HG03521 (cell line): ENCODE data around the gene SPATA13.

Experiments
- ATAC-seq: cut with Tn5 transposase; IDR thresholded peaks from one replicate; pipeline ENCODE4 v1.9.1; 2021; ENCODE audit warnings: mild to moderate bottlenecking, moderate library complexity; ENCODE audit not compliant: unreplicated experiment

The SPATA13 gene

DNA sequence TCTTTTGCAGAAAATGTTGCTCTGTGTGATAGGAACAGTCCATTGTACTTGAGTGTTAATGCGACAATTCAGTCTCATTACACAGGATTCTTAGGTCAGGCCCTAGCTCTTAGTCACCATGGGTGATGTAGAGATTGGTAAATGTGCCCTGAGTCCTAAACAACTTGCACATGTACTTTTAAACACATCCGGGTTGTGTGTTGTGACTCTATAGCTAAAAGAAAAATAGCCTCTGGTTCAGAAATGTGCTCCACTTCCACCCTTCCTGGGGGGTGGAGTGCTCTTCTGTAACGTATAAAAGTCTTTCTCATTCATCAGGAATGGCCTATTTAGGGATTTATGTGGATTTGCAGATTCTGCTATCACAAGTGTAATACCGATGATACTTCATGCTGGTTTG, 5.2 kb downstream of the SPATA13 start:
- no peak for ATAC-seq

DNA sequence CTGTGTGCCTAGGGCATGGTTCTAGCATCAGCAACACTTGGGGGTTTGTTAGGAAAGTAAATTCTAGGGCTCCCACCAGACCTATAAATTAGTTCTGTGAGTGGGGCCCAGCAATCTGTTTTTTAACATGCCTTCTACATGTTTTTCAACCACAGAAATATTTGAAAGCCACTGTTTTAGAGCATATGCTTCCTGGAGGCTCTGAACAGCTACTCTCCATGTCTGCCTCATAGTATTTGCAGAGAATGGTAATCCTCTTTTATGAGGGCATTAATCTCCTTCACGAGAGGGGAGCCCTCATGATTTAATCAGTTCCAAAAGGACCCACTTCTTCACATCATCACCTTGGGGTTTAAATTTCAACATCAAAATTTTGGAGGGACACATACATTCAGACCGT, 6.0 kb downstream of the SPATA13 start:
- no peak for ATAC-seq

DNA sequence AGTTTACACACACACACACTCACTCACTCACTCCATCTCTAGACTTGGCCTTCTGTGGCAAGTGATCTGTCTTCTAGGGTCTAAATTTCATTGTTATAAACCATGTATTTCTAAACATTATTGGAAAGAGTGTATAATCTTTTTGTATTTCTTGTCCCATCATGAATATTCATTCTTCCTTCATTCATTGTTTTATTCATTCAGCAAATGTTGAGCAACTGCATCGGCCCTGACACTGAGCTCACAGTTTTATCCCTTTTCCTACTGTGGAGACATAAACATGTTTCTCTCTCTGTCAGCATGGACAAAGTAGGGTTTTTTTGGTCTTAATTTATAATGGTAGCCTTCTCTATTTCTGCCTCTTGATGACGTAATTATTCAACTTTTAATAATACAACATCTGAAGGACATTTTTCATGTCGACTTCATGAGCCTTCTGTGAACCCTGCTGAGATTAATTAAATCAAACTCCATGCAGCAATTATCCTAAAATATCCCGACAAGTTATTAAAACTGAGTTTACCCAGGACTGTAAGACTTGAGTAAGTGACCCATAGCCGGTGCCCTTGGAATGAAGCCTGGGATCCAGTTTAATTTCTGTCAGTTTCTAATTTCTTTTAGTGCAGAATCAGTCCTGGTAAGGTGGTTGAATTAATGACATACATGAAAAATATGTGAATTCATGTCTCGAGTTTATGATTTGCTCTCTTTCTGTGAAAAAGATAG, 7.3 kb downstream of the SPATA13 start:
- ATAC-seq = no peak

DNA sequence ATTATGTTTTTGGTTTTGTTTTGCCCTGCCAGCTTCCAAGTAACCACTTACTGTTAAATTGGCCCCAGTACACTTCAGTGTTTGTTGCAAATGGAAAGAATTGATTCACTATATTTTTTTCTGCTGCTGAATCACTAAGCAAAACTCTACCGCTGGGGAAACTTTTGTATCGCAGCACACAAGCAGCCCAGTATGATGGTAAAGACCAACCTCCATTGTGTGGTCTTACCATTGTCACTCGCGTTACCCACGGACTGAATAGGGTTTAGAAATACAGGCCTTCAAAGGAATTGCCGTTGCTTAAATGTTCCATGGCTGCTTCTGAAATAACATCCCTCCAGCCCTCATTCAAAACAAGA, 7.9 kb downstream of the SPATA13 start:
- ATAC-seq = no peak

DNA sequence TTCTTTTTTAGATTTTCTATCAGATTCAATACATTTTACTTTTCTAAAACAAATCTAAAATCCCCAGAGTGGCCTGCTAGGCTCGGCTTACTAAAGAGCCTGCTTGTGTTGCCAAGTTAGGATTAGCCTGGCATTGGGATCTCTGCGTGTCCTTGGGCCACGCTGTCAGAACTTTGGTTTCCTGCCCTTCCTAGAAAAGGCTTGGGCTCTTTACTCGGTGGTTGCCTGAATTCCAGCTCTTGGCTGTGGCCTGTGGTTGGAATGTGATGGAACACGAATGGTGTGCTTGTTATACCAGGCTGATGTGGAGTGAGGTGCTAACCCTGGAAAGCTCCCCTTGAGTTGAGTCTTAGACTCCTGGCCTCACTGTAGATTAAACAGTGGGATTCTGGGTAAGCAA, 8.5 kb downstream of the SPATA13 start:
- no peak for ATAC-seq

DNA sequence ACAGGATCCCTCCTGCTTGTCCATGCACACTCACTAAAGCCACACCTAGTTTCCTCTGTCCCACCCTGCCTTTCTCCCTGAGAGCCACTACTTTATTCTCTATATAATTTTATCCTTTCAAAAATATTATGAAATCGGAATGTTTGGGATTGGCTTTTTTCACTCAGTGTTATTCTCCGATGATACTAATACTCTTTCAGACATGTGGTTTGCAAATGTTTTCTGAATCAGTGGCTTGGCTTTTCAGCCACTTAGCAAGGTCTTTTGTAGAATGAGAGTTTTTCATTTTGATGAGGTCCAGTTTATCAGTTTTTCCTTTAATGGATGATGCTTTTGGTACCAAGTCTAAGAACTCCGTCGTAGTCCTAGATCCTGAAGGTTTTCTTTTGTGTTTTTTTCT, 11.6 kb downstream of the SPATA13 start:
- no peak for ATAC-seq

DNA sequence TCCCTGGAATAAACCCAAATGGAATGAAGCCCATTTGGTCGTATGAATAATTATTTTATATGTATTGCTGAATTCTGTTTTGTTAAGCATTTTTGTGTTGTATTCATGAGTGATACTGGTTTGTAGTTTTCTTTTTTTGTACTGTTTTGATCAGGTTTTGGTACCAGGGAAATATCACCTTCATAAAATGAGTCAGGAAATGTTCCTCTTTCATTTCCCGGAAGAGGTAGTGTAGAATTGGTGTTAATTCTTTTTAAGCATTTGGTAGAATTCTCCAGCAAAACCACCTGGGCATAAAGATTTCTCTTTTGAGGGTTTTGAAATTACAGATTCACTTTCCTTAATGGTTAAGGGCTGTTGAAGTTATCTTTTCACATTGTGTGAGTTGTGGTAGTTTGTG, 13.3 kb downstream of the SPATA13 start:
- no peak for ATAC-seq

DNA sequence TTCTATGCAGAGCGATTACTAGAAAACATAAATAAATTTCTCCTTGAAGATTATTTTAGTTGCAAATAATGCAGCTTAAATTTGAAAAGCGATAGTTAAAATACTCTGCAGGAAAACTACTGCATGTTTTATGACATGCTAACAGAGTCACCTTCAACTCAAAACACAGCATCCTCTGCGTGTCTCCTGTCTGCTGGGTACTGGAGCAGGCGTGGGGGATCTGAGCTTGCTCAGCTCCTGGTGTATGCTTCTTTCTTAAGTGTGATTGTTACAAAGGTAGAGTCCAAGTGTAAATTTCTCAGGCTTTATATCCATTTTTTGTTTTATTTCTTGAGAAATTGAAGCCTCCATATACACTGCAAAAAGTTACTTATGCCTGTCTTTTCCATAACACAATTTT, 15.3 kb downstream of the SPATA13 start:
- no peak for ATAC-seq

DNA sequence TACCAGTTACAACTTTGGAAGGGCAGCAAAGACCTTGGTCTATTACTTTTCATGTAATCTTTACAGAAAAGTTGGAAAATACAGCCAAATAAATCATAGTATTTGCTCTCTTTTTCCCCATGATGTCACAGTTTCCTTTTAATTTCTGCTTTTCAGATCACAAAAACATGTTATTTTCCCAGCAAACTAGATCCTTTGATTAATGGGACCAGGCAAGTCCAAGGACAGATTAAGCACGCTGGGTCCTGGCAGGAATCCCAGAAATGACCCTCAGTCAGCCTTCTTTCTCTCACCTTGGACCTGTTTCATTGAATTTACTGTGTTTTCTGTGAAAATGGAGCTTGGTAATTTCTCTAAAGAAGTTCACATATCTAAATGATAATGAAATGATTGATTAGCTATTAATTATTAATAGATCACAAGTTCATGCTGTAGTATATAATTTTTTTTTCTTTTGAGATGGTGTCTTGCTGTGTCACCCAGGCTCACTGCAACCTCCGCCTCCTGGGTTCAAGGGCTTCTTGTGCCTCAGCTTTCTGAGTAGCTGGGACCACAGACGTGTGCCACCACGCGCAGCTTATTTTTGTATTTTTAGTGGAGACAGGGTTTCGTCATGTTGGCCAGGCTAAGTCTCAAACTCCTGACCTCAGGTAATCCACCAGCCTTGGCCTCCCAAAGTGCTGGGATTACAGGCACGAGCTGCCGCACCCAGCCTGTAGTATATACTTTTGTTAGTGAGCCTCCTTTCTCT, 16.0 kb downstream of the SPATA13 start:
- ATAC-seq = no peak

DNA sequence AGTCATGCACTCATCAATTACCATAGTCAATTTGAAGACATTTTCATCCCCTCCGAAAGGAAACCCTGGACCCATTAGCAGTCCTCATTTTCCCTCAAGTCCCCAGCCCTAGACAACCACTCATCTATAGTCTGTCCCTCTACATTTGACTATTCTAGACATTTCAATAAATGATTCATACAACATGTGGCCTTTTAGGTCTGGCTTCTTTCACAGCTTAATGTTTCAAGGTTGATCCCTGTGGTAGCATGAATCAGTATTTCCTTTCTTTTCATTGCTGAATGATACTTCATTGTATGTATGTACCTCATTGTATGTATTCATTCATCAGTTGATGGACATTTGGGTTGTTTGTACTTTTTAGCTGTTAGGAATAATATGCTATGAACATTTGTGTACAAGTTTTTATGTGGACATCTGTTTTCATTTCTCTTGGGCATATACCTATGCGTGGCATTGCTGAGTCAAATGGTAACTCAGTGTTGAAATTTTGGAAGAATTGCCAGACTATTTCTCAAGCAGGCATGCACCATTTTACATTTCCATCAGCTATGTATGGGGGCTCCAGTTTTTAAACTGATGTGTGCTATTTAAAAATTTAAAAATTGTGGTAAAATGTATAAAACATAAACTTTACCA, 18.4 kb downstream of the SPATA13 start:
- no peak for ATAC-seq

DNA sequence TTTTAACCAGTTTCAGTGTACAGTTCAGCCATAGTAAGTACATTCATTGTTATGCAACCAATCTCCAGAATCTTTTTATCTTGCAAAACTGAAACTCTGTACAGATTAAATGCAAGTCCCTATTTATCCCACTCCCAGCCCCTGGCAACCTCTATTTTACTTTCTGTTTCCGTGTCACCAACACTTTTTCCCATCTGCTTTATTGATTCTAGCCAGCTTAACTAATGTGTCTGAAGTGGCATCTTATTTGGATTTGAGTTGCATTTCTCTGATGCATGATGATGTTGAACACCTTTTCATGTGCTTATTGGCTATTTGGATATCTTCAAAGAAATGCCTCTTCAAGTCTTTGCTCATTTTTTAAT, 18.9 kb downstream of the SPATA13 start:
- no peak for ATAC-seq

DNA sequence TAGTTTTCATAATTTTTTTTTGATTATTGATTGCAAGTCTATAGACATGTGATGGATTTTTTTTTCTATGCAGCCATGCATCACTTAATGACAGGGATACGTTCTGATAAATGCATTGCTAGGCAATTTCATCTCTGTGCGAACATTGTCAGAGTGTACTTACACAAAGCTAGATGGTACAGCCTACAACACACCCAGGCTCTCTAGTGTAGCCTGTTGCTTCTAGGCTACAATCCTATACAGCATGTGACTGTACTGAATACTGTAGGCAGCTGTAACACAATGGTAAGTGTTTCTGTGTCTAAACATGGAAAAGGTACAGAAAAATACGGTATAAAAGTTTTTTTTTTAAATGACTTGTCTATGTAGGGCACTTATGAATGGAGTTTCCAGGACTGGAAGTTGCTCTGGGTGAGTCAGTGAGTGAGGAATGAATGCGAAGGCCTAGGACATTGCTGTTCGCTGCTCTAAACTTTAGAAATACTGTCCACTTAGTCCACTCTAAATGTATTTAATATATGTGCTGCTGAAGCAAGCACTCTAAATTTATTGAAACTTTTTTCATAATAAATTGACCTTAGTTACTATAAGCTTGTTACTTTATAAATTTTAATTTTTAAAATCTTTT, 20.3 kb downstream of the SPATA13 start:
- no peak for ATAC-seq

DNA sequence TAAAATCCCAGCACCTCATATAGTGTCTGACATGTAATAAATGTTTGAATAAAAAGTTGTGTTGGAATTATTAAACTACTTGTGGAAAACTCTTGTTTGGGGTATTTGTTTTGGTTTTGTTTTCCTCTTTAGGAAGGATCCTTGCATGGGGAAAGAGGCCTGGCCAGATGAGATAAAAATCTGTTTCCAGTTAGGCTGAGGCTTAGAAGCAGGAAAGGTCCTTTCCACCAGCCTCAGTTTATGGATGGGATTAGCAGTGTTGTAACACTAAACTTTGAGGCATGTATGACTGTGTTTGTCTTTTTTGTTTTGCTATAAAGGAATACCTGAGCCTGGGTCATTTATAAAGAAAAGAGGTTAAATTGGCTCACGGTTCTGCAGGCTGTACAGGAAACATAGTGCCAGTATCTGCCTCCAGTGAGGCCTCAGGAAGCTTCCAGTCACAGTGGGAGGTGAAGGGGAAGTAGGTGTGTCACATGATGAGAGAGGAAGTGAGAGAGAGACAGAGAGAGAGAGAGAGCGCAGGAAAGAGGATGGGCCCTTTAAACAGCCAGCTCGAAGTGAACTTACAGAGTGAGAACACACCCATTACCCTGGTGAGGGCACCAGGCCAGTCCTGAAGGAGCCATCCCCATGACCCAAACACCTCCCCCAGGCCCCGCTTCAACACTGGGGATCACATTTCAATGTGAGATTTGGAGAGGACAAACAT, 21.6 kb downstream of the SPATA13 start:
- no peak for ATAC-seq

DNA sequence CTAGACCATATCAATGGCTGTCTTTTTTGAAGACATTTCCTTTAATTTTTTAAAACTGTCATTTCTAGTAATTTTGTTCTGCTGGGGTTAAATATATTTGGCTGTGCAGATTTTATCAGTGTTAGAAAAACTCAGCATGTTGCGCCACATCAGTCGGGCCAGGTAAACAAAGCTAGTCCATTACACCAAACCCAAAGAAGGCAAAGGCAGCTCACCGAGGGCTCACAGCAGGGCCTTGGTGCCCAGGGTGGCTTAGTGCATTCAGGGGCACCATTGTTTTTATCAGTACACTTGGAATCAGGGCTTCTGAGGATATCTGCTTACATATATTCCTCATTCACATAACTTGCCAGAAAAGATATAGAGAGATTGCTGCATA, 22.2 kb downstream of the SPATA13 start:
- ATAC-seq = no peak

DNA sequence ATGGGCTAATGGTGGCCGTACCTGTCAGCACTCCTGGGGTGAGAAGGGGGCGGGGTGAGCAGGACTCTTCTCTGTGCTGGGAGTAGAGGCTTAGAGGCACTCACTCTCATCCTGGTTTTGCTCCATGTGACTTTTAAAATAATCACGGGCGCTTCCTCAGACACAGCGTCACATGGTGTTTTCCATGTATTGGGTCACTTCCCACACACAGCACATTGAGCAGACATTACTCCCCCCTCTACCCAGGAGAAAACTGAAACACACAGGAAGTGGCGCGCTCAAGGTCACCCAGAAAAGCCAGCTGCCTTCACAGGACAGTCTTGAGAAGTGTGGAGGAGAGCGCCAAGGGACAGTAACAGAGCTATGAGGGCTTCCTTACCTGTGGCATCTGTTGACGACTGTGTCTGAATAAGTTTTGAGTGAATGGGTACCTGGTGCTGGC, 23.2 kb downstream of the SPATA13 start:
- no peak for ATAC-seq

DNA sequence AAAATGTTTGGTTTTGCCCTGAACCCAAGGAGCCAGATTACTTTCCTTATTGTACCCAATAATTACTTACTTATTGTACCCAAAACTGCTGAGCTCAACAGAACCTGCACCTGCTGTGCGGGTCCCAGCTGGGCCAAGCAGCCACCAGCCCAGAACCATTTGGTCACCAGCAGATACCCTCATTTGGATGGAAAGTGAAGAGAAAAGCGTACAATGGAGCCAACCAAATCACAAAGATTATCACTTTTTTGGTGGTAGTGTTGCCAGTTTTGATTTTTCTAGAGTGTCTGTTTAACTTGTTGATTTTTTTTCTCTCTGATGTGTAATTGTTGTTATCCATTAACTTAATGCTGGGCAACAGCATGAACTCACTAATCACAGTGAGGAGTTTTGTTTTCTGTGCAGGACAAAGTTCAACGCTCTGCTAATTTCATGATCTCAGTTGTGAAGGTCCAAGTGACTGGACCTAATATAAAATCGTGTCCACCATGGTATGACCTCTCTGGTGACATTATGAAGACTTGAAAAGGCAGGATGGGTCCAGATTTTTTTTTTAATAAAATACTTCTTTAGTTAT, 23.8 kb downstream of the SPATA13 start:
- no peak for ATAC-seq

DNA sequence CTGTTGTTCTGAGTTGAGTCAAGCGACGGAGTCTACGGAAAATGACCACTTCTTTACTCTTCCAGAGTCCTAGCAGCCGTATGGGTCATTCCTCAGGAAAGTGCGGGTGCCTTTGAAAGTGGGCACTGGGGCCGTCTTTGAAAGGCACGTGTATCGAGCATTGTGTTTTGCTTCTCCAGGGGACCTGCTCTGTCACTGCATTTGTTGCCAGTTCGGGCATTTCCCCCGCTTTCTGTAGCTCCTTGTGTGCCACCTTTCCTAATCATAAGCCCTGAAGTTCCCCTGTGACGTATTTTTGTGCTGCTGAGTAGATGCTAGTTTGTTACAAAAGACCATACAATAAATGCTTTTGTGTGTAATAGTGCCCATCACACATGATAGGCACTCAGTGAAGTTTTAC, 24.4 kb downstream of the SPATA13 start:
- ATAC-seq = no peak

DNA sequence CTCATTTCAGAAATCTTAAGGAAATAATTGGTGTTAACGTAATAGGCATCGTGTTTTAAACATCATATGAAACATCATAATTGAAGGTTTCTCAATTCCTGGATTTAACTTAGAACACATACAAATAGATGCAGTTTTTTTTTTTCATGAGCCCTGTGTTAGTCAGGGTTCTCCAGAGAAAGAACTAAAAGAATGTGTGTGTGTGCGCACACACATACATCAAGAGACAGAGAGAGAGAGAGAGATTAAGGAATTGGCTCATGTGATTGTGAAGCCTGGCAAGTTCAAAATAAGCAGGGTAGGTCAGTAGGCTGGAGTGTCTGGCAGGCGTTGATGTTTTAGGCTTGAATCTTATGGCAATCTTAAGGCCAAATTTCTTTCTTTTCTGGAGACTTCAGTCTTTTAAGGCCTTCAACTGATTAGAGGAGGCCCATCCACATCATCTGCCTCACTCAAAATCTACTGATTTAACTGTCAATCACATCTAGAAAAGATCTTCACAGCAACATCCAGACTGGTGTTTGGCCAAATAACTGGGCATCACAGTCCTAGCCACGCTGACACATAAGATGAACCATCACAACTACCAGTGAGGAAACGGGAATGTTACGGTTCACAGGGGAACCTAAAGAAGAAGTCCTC, 25.2 kb downstream of the SPATA13 start:
- no peak for ATAC-seq

DNA sequence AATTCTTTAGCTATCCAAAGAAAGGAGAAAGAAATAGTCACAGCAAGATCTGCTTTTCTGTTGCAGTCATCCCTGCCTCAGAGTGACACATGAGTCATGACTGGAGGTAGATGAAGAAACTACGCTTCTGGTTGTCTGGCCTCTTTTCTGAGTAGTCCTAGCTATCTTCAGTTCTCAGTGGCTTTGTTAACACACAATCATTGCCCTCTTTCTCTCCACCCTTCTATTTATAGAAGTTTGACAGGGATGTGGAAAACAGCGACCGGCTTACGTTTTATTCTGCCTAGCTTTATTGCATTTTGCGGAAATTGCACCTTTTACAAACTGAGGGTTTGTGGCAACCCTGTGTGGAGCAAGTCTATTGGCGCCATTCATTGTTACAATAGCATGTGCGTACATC, 26.7 kb downstream of the SPATA13 start:
- ATAC-seq = no peak

DNA sequence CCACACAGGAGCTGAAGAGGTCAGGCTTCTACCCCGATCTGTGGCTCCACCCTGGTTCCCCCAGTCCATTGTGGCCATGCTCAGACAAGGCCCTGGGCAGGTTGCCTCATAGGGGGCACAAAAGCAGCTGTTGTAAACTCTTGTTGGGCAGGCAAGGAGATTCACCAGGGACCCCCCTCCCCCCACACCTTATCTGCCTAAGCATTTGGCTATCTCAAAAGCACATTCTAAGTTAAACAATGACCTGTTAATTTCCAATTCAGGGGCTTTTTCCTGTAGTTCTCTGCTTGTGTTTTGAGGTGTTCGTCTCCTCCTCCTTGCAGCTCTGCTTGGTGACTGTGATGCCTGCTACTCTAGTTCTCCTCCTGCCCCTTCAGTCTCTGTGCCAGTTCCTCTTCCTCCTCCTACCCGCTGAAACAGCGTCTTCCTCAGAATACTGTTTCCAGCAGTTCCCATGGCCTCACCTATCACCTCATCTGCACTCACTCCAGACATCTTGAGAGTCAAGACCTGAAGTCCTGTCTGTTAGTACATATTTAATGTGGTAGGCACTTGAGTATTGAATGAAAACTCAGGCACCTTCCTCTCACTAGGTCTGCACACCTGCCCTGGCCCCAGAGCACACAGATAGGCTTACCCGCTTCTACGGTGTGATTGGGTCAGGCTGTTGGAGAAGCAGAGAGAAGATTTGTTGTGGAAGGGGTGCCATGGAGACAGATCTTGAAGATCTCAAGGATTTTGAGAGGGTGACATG, 31.7 kb downstream of the SPATA13 start:
- no peak for ATAC-seq
